A204.1 (cell line): ENCODE measurements around the gene ACOXL.

ENCODE experiments used
- FAIRE-seq: peaks from 2 replicates; lab custom pipeline; 2012; peaks lifted over from hg19 to GRCh38; lab: Jason Lieb, UNC

Gene ACOXL

GRCh38 chr2:110978756-110979470 lies 246.5 kb downstream of the ACOXL start:
- FAIRE-seq, result no peak

- no peak for FAIRE-seq
Observed at GRCh38 chr2:110979471-110980338, 247.3 kb downstream of the ACOXL start.

GRCh38 chr2:110980339-110981062 lies 248.1 kb downstream of the ACOXL start:
- no peak for FAIRE-seq

GRCh38 chr2:110983133-110983532 lies 250.8 kb downstream of the ACOXL start:
- FAIRE-seq, result no peak

- FAIRE-seq, result no peak
Observed at GRCh38 chr2:110984694-110985490, 252.5 kb downstream of the ACOXL start.

- no peak for FAIRE-seq
Observed at GRCh38 chr2:110990440-110990839, 258.1 kb downstream of the ACOXL start.

GRCh38 chr2:110991911-110992310 lies 259.5 kb downstream of the ACOXL start:
- FAIRE-seq, result no peak

- no peak for FAIRE-seq
Observed at GRCh38 chr2:110992886-110993285, 260.5 kb downstream of the ACOXL start.

GRCh38 chr2:110993557-110994231 lies 261.3 kb downstream of the ACOXL start:
- no peak for FAIRE-seq

GRCh38 chr2:110994250-110994961 lies 262.0 kb downstream of the ACOXL start:
- no peak for FAIRE-seq

GRCh38 chr2:110995911-110996310 lies 263.5 kb downstream of the ACOXL start:
- no peak for FAIRE-seq

- FAIRE-seq, result no peak
Observed at GRCh38 chr2:110997331-110998045, 265.1 kb downstream of the ACOXL start.

GRCh38 chr2:110998311-110998710 lies 265.9 kb downstream of the ACOXL start:
- FAIRE-seq, result no peak

- FAIRE-seq, result no peak
Observed at GRCh38 chr2:110999626-111000025, 267.3 kb downstream of the ACOXL start.

- FAIRE-seq, result no peak
Observed at GRCh38 chr2:111005307-111005706, 272.9 kb downstream of the ACOXL start.

- no peak for FAIRE-seq
Observed at GRCh38 chr2:111005821-111006220, 273.4 kb downstream of the ACOXL start.

GRCh38 chr2:111007757-111008688 lies 275.6 kb downstream of the ACOXL start:
- FAIRE-seq, result no peak

GRCh38 chr2:111011218-111011617 lies 278.8 kb downstream of the ACOXL start:
- FAIRE-seq, result no peak
